ENCODE data around the gene WWOX. TPM values are rescaled to one million over a fixed set of nuclear protein-coding genes. Genes with fewer than 3 reads are reported as not detected.

WWOX gene
- total and polyA plus RNA-seq, 2 of the 4 experiments (the other 2 are of a cell fraction), result 2.7 to 5.4 TPM

- Histone ChIP-seq H3K36me3 (ENCODE audit: control insufficient read depth, insufficient read depth, low read length) (no peaks in the 10 kb centered on the region), H4K5ac (ENCODE audit: low read depth, low read length) (no peak overlapping the region), H3K14ac (replicated peaks; ENCODE audit: low read depth, low read length) (no peak overlapping the region), H3K18ac (ENCODE audit: low read depth, low read length) (no peak overlapping the region), H3K4ac (ENCODE audit: low read depth, low read length) (no peak overlapping the region), H3K9me3 (ENCODE audit: control insufficient read depth, insufficient read depth, low read length) (peaks cover 2% of the 10 kb centered on the region; the same call in 1 of the 2 replicates), H3K9me1 (ENCODE audit: insufficient read depth, low read length) (no peaks in the 10 kb centered on the region), H2BK120ac (ENCODE audit: low read depth, low read length) (no peak overlapping the region), H3K79me1 (ENCODE audit: low read depth in 1 of 2, low read length in 2 of 2) (no peaks in the 10 kb centered on the region), H2BK20ac (ENCODE audit: low read depth, low read length) (no peak overlapping the region), H3K4me2 (ENCODE audit: low read depth, low read length) (no peak overlapping the region), H2BK5ac (ENCODE audit: low read depth, low read length, poor library complexity, severe bottlenecking) (no peak overlapping the region), H2BK15ac (ENCODE audit: low read depth, low read length) (no peak overlapping the region), H3K4me3 (ENCODE audit: insufficient read depth, low read depth, low read length) (no peak overlapping the region), H2AK9ac (replicated peaks; ENCODE audit: low read depth, low read length, poor library complexity) (no peak overlapping the region), H4K8ac (ENCODE audit: low read depth in 2 of 2, low read length in 2 of 2) (no peak overlapping the region), H2AK5ac (ENCODE audit: low read depth, low read length) (no peak overlapping the region), H3K9ac (ENCODE audit: low read depth, low read length) (no peak overlapping the region), H3K4me1 (ENCODE audit: control insufficient read depth, insufficient read depth, low read length) (no peaks in the 10 kb centered on the region), H3K27me3 (ENCODE audit: control insufficient read depth, insufficient read depth, low read length) (peaks cover 2% of the 10 kb centered on the region; the same call in 1 of the 2 replicates), H4K20me1 (ENCODE audit: insufficient read depth, low read length) (no peaks in the 10 kb centered on the region), H4K91ac (ENCODE audit: insufficient read depth, low read depth, low read length) (no peak overlapping the region), H2AFZ (replicated peaks; ENCODE audit: low read length, poor library complexity) (no peak overlapping the region), H3K56ac (ENCODE audit: extremely low read depth, insufficient read depth, low read length) (no peak overlapping the region), H3K27ac (ENCODE audit: insufficient read depth, low read length) (no peak overlapping the region), H3K23ac (ENCODE audit: low read depth, low read length) (no peak overlapping the region)
- BruUV-seq (replicated peaks), result no TSS peak
- in situ Hi-C loops (cut with MboI; ENCODE audit: low sequenced_read_pairs), result no loop called here
- ATAC-seq (ENCODE audit: low read depth) (no peak), DNase-seq (no peak)
- WGBS, 2 experiments (ENCODE audit: extremely low coverage in 2 of 2, insufficient read length in 1 of 2), result 59% methylated on average over 2 of the region's 7 CpGs; no CpG with 5 or more reads in 1 of the 2 experiments
- dilution Hi-C loops (cut with HindIII; ENCODE audit: low sequenced_read_pairs, unreplicated experiment), result no loop called here
- no peak for TF ChIP-seq POLR2A (IDR thresholded peaks at IDR 0.05; ENCODE audit: low read depth, low read length)
- no peak for TF ChIP-seq FOS (IDR thresholded peaks at IDR 0.05; ENCODE audit: low read depth, low read length)
- no peak for TF ChIP-seq SMC3 (IDR thresholded peaks at IDR 0.05; ENCODE audit: low read depth, low read length)
- no peak for TF ChIP-seq MAFK (IDR thresholded peaks at IDR 0.05; ENCODE audit: low read depth, low read length)
- no peak for TF ChIP-seq MXI1 (IDR thresholded peaks at IDR 0.05; ENCODE audit: borderline replicate concordance, low read depth, low read length)
- no peak for TF ChIP-seq BHLHE40 (IDR thresholded peaks at IDR 0.05; ENCODE audit: low read depth, low read length)
- TF ChIP-seq MAZ (IDR thresholded peaks at IDR 0.05; ENCODE audit: borderline replicate concordance, low read depth, low read length), result no peak
- TF ChIP-seq, protein P1, sequence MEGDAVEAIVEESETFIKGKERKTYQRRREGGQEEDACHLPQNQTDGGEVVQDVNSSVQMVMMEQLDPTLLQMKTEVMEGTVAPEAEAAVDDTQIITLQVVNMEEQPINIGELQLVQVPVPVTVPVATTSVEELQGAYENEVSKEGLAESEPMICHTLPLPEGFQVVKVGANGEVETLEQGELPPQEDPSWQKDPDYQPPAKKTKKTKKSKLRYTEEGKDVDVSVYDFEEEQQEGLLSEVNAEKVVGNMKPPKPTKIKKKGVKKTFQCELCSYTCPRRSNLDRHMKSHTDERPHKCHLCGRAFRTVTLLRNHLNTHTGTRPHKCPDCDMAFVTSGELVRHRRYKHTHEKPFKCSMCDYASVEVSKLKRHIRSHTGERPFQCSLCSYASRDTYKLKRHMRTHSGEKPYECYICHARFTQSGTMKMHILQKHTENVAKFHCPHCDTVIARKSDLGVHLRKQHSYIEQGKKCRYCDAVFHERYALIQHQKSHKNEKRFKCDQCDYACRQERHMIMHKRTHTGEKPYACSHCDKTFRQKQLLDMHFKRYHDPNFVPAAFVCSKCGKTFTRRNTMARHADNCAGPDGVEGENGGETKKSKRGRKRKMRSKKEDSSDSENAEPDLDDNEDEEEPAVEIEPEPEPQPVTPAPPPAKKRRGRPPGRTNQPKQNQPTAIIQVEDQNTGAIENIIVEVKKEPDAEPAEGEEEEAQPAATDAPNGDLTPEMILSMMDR (conservative IDR thresholded peaks at IDR 0.05; ENCODE audit: low read depth, low read length), result no peak
- TF ChIP-seq USF2 (IDR thresholded peaks at IDR 0.05; ENCODE audit: low read depth, low read length), result no peak
- no peak for TF ChIP-seq NFE2L2 (IDR thresholded peaks at IDR 0.05; ENCODE audit: low read depth, low read length)
- TF ChIP-seq RFX5 (IDR thresholded peaks at IDR 0.05; ENCODE audit: low read depth, low read length), result no peak
- ChIA-PET POLR2A (ENCODE audit: unreplicated experiment) (no interaction called here), CTCF (no interaction called here)
- intact Hi-C loops (cut with micrococcal nuclease), result no loop called here
These were observed 100.0 kb downstream of the WWOX start for GRCh38 chr16:78199325-78200022.
